GM08714 (cell line): Measurements from ENCODE around the gene FHL2.
"Not testable (repeated sequence)": the region's sequence is repeated elsewhere in the genome, so short reads cannot be mapped to it uniquely, and the experiment has no call there.

Experiments used
- H3K4me3 ChIP-seq: fragments of 200-500 bp; sonication (Bioruptor generic); 2 replicates; pipeline ENCODE4 v1.5.1; 2014; ENCODE audit warnings: mild to moderate bottlenecking, low read length, inconsistent platforms
- ZNF274 ChIP-seq: IDR thresholded peaks from 2 replicates; pipeline ENCODE4 v1.6.1; 2012; ENCODE audit warnings: mild to moderate bottlenecking, low read depth, low read length

FHL2 gene

GRCh38 chr2:105337122-105338019 is 61.5 kb downstream of the FHL2 start, which contains the start of gene C2orf49:
TSS of gene C2orf49 (plus strand) at chr2:105337540. CDS start at chr2:105337588, 48 bp downstream.
- no peak for TF ChIP-seq ZNF274
- peak within 1 kb of the TSS; percentile 100 for H3K4me3 ChIP-seq

- H3K4me3 ChIP-seq = peak overlapping the region; percentile 100
- no peak for TF ChIP-seq ZNF274
Measured at GRCh38 chr2:105336786-105337121, 62.1 kb downstream of the FHL2 start.

- no peak overlapping the region for H3K4me3 ChIP-seq
- TF ChIP-seq ZNF274 = no peak
Measured at GRCh38 chr2:105335469-105335868, 63.4 kb downstream of the FHL2 start.

- TF ChIP-seq ZNF274 = no peak
- no peak overlapping the region for H3K4me3 ChIP-seq
Measured at GRCh38 chr2:105334211-105334610, 64.6 kb downstream of the FHL2 start.

GRCh38 chr2:105330681-105331375 is 68.0 kb downstream of the FHL2 start:
- H3K4me3 ChIP-seq = no peak overlapping the region
- TF ChIP-seq ZNF274 = no peak

GRCh38 chr2:105329561-105330495 is 69.0 kb downstream of the FHL2 start, which contains the start of gene TGFBRAP1:
TSS of gene TGFBRAP1 (minus strand) at chr2:105329735. CDS start at chr2:105308301, 21,434 bp downstream.
- H3K4me3 ChIP-seq = peak within 1 kb of the TSS; percentile 89
- TF ChIP-seq ZNF274 = no peak

- TF ChIP-seq ZNF274 = no peak
- H3K4me3 ChIP-seq = peak overlapping the region; percentile 89
Measured at GRCh38 chr2:105329197-105329554, 69.7 kb downstream of the FHL2 start.

- no peak for TF ChIP-seq ZNF274
Measured at GRCh38 chr2:105328281-105329196, 70.3 kb downstream of the FHL2 start.

GRCh38 chr2:105327690-105328089 is 71.2 kb downstream of the FHL2 start:
- no peak for TF ChIP-seq ZNF274
- H3K4me3 ChIP-seq = no peak overlapping the region

More at GRCh38 chr2:105328281-105329196, 70.3 kb downstream of the FHL2 start:
- H3K4me3 ChIP-seq = peak overlapping the region; percentile 89

GRCh38 chr2:105327271-105327670 is 71.6 kb downstream of the FHL2 start:
- not testable (repeated sequence) for H3K4me3 ChIP-seq

GRCh38 chr2:105325389-105325963 is 73.4 kb downstream of the FHL2 start:
- TF ChIP-seq ZNF274 = no peak
- H3K4me3 ChIP-seq = no peak overlapping the region

GRCh38 chr2:105324732-105325131 is 74.1 kb downstream of the FHL2 start:
- no peak for TF ChIP-seq ZNF274
- no peak overlapping the region for H3K4me3 ChIP-seq

GRCh38 chr2:105324101-105324500 is 74.8 kb downstream of the FHL2 start:
- no peak for TF ChIP-seq ZNF274
- H3K4me3 ChIP-seq = no peak overlapping the region
